Kidney glomerular epithelial cell (primary cell): Measurements from ENCODE around the gene DCTD.
"Not testable (repeated sequence)": the region's sequence is repeated elsewhere in the genome, so short reads cannot be mapped to it uniquely, and the experiment has no call there.

Experiments used
- DNase-seq: peaks from one replicate; lab custom pipeline; 2025; lab: John Stamatoyannopoulos, UW

Gene DCTD

DNA sequence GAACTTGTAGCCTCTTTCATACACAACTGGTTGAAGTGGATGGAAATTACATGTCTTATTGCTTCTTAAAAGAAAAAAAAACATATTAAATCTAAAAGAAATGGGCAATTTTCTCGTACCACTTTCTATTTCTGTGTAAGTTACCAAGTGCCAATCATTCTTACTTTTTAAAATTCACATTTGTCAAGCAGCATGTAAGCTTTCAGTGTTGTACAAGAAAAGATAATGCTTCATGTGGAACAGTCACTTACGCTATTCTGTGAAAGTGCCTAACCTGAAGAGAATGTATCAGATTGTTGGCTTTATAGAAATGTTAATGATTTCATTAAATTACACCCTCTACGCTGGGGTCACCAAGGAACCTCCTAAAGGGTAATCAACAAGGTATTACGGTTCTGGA lies 4.4 kb upstream of the DCTD start:
- DNase-seq = no peak

DNA sequence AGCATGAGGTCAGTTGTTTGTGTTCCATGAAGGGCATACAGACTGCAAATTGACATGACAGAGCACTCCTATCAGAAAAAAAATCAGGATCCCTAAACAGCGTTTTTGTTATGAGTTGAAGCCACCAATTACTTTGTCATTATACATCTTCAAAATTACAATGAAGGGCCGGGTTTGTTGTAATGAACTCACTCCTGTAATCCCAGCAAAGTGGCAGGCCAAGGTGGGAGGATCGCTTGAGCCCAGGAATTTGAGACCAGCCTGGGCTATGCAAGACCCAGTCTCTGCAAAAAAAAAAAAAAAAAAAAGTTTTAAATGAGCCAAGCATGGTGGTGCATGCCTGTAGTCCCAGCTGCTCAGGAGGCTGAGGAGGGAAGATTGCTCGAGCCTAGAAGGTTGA lies 3.5 kb upstream of the DCTD start:
- no peak for DNase-seq

DNA sequence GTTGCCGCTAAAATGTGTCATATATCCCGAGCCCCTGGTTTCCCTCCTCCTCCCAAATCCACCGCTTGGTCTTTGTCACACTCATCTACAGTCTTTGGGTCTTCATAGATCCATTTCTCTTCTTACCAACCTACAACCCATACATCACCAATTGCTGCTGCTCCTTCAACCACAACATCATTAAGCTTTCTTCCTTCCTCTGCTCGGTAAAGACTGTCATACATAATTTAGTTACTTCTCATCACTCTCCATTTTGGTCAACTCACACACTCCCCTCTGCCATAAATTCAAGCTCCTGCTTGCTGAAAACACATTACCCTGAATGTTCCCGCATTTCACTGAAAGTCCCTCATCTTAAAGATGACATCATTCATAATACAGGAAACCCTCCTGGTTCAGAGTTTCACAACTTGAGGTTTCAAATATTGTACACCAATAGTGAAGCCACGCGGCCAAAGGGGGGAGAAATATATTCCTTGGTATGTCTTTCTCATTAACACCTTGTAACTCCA lies 1.7 kb upstream of the DCTD start:
- no peak for DNase-seq

DNA sequence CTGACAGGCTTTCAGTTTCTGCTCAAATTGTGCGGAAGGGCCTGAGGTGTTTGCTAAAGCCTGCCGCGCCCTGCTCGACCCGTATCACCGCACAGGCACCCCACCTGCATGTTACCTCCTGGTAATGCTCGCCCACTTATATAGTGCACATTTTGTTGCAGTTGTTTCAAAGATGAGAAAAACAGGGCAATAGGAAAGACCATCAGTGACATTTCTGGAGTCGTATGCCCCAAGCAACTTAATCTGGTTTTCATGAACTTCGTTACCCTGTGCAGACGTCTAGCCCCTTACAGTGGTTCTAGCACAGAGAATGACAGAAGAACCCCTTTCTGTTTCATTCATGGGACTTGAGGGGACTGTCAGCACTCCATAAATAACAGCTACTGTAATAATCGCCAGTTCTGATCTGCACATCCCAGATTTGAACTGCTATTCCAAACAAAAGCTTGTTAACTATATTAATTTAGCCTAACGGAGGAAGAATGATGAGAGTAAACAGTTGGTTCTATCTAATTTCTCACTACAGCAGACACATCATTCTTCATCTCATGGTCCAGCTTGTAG lies 940 bp upstream of the DCTD start:
- peak; percentile 17 for DNase-seq

DNA sequence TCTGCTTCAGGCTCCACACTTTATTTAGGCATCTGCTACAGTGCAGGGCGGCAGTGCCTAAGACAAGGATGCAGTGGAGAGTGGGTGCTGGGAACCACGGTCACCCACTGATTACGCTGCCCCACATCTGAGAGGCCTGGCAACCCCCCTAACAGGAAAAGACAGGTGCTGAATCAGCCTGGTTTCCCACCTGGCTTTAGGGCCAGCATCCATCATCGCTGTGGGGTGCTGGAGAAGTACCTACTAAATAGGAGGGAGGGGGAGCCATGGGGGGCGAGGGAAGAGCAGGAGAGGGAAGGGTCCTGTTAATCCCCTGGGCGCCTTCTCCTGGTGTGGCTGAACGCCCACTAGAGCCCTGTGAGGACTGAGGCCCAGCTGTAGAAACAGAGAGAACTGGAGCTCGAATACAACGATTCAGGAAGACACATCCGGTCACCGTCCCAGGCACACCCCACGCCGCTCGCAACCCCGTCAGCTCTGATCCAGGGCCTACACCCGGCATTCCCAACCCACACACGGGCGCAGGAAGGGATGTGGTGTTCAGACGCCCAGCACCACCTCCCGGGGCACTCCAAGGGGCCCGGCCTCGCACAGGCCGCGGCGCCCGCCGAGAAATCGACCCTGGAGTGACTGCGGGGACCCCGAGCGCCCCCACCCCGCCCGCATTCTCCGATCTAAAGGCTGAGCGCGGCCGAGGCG lies 554 bp downstream of the DCTD start:
- DNase-seq = peak; percentile 63

DNA sequence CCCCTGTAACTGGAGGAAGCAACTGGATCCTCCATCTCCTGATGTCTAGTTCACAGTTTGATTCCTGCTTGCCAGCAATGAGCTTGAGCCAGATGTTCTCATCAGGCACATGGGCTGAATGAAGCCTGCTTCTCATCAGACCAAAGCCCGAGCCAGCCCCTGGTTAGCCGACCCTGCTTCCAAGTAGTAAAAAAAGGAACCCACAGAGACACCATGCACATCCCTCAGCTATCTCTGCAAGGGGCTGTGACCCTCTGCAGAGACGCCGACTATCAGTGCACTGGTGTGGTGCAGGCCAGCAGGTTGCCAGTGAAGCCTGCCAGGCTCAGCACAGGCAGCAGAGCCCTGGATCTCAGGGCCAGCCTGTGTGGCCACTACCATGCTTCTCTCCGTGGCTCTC lies 2.8 kb downstream of the DCTD start:
- DNase-seq = no peak

DNA sequence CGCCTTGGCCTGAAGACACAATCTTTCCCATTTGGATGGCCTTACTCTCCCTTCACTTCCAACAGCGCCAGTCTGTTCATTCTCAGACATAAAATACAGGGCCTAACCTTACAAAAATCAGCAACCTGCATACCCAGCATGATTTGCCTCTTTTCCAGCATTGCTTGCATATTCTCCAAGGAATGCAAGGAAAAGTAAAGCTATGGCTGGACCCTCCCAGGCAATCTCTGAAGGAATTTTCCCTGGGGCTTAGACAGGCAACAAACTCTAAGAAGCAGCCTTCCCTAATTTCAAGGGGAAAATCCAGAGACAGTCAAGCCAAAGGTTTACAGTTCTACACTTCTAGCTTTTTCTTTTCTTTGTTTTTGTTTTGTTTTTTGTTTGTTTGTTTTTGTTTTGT lies 3.6 kb downstream of the DCTD start:
- DNase-seq = no peak

DNA sequence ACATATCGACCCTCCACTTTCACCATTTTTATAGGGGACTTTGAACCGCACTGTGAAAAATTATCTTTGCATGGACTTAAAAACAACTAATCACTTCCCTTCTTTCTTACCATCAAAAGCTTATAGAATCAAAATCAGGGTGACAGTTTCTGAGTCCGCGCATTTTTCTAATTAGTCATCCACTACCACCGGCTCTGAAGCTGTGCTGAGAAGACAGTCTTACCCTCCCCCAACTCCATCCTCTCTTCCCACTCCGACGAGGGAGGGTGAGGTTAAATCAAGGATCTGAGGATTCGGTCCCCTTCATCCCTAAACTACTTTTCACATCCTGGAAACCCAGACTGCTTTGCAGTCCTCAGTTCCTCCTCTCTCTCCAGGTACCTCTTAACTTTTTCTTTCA lies 4.2 kb downstream of the DCTD start:
- DNase-seq = no peak

DNA sequence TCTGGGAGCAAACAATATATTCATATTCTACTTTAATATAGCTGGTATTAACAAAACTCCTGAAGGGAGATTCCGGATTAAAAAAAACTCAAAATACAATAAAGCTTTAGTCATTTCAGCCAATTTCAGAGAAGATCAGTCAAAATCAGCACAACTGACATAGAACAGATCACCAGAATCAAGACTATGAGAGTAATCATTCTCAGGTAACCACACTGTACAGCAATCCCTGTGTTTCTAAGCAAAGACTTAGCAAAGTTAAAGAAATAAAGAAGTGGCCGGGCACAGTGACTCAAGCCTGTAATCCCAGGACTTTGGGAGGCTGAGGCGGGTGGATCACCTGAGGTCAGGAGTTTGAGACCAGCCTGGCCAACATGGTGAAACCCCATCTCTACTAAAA lies 9.1 kb downstream of the DCTD start:
- no peak for DNase-seq

DNA sequence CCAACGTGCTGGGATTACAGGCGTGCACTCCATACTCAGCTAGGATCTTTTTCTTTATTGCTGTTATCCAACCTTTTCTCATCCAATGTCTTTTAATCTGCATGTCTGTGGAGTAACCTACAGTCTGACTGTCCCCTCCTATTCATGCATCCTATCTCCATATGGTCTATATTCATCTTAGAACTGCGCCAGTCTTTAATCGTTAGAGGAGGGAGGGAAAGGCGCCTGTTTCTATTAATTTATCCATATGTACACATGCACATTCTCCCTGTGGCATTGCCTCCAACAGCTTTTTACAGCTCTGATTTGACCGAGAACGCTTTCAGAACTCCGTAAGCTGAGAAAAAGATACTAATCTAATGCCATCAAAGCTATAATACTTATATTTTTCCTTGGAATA lies 9.8 kb downstream of the DCTD start:
- DNase-seq = no peak

DNA sequence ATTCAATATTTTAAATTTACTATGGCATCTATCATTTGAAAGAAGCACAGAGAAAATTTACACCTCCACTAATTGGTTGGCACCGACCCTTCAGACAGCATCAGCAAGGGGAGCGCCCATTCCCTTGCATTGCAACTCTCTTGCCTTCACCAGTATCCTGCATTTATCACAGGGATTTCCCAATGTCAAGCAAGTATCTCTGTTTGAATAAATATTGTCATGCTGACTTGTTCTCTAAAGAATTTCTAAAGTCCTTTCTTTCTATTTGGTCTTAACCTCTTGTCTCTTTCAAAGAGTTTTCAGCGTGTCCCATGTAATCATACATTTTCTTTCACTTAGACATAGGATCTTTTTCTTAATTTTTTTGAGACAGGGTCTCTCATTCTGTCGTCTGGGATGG lies 10.4 kb downstream of the DCTD start:
- no peak for DNase-seq

DNA sequence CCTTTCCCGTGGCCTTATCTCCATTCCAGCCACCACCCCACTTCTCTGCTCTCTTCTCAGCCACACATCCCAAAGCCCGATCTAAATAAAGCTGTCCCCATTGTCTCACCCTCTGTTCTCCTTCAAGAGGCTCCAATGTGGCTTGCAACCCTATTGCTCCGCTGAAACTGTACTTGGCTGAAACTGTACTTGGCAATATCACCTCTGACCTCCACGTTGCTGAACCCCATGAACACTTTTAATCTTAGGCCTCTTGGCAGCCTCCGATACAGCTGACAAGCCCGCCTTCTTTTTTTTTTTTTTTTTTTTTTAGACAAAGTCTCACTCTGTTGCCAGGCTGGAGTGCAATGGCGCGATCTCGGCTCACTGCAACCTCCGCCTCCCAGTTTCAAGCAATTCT lies 12.1 kb downstream of the DCTD start:
- DNase-seq = no peak

DNA sequence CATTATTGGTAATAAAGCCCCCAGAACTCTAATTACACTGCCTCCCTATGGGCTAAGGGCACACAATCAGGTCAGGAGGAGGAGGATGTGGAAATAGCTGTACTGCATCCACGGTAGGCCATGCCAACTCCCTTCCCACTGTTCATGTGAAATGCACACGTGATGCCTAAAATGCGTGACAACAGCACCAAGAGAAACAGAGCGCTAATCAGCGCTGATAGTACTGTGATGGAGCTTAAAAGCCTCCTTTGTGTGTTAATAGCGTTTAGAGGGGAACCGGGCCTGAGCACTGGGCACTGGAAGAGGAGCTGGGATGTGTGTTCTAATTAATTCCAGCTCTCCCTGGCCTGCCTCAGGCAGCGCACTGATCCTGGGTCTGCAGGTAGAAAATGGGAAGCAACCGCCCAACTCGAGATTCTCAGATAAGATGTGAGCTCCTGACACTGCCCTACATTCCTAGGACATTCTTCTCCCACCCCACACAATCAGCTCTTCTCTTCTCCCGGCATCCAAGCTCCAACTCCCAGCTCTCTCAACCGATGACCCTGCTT lies 12.9 kb downstream of the DCTD start:
- DNase-seq = no peak

DNA sequence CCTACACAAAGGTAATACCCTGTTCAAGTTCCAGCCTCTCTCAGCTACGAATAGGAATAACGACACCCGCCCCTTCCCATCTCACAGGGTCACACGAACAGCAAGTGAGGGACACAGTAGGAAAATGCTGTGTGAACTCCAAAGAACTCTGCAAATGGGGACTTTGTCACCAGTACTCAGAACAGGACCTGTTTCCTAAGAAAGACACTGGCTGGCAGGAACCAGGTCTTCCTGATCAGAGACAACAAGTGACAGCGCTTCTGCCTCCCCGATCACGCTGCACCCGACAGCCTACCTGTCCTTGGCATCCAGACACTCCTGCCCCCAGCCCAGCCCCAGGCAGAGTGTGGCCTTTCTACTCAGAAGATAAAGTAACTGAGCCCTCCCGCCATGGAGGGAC lies 14.2 kb downstream of the DCTD start:
- no peak for DNase-seq

DNA sequence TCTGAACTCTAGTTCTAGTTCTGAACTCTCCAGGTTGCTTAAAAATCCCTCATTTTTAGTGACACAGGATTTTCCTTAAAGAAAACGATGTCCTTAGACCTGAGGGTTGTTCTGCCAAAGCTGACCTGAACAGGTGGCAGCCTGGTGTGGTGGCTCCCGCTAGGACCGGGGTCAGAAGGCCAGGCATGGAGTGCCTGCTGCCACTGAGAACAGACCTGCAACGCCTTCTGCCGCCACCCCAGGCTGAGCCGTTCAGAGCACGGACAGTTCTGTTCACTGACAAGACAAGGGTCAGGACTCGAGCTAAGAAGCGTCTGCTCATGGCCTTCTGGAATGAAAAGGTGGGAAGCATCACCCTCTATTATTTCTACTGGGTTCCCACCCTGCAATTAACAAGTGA lies 15.8 kb downstream of the DCTD start:
- no peak for DNase-seq

DNA sequence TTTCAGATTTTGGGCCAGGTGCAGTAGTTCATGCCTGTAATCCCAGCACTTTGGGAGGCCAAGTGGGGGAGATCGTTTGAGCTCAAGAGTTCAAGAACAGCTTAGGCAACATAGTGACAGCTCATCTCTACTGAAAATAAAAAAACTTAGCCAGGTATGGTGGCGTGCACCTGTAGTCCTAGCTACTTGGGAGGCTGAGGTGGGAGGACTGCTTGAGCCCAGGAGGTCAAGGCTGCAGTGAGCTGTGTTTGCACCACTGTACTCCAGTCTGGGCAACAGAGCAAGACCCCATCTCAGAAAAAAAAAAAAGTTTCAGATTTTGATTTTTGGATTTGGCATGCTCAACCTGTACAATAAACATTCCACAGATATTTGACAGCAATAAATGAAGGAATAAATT lies 17.2 kb downstream of the DCTD start:
- DNase-seq = not testable (repeated sequence)

DNA sequence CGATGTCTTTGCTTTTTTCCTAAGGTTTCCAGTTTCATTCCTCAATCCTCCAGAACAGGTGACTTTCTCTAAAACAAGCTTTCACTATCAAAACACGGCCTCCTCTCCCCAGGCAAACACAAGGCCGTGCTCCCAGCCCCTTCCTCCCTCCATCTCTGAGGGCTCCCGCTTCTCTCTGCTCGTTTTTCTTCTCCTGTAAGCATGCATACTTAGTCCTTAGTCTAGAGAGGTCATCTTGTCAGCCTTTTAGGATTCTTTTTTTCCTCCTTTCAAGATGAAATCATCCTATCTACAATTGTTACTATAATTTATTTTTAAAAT lies 18.7 kb downstream of the DCTD start:
- DNase-seq = no peak

DNA sequence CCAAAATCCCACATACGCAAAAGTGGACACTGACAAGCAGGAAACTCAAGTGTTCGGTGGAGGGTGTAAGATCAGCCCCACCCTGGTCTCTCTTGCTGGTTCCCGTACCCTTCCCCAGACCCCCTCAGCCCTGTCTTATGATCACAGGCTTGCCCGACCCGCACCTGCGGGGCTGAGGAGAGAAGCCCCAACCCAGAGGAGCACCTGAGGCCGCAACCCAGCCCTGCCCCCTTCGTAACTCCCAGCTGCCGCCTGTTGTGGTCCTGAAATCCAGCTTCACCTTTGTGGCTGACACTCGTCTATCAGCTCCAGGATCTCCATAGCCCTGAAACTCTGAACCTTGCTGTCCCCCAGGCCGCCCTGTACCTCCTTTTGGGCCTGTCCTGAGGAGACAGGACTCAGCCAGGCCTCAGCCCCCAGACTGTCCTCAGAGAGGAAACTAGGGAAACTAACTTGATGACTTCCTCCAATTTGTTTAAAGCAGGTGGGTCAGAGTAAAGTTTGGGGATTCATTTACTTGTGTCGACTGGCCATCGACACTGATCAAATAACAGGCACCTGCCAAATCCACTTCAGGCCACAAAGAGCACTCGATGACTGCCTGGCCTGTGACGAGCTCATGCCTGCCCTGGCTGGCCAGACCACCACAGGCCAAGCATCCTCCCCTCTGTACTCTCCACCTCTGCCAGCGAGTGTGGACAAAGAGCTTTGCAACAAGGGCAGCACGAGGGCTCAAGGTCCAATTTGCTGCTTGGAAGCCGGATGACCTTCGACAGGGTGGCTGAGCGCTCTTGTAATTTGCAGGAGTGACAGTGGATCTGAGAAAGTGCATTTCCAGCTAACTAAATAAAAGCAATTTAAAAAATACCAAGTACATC lies 19.3 kb downstream of the DCTD start:
- DNase-seq = no peak

DNA sequence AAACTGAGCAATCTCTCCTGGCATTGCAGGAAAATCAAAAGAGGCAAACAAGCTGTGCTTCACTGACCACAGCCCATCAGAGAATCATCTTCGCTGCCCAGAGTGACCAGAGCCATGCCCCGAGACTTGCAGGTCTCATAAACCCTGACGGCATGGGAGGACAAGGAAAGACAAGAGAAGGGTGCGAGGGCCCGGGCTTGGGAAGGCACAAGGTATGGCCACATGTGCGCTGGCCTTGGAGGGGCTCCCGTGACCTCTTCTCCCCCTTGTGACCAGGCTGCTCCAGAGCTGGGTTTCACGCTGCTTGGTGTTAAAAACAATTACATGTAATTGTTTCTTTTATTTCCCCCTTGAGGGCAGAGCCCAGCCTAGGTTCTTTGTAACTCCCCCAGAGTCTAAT lies 20.8 kb downstream of the DCTD start:
- DNase-seq = no peak

DNA sequence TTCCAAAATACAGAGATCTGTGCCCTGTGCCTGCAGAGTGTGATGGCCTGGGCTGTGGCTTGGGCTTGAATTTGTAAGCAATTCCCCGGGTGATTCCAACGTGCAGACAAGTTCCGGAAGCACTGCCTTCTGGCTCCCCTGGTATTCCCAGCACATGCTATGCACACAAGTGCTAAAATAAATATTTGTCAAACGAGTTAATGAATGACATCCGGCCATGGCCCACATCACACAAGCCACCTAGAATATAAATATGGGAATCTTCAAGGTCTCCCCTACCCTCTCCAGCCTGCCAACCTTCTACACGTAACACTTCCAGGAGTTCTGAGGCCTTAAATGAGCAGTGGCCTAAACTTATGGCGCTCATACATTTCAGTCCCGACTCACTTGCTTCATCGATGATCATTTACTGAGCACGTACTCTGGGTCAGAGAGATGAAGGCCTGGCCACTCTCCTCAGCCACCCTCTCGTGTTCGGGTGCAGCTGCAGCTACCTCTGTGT lies 21.3 kb downstream of the DCTD start:
- DNase-seq = no peak

DNA sequence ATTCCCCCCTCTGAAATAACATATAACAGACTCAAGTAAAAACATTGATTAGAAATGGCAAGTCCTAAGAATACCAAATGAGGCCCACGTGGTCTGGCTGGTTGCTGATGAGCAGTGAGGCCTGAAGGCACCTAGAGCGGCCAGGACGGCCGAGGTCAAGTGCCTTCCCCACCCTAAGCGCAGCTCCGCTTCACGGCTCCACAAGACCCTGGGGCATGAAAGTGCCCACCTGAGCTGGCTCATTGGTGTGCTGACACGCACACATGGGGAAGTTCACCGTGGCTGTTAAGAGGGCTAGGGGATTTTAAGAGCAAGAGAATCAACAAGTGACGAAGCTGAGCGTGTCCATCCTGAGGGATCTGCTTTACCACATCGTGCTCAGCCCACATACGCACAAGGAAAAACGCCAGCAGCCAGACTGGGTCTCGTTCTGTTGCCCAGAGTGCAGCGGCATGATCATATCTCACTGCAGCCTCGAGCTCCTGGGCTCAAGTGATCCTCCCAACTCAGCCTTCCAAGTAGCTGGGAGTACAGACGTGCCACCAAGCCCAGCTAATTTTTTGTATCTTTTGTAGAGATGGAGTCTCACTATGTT lies 22.4 kb downstream of the DCTD start:
- DNase-seq = no peak

DNA sequence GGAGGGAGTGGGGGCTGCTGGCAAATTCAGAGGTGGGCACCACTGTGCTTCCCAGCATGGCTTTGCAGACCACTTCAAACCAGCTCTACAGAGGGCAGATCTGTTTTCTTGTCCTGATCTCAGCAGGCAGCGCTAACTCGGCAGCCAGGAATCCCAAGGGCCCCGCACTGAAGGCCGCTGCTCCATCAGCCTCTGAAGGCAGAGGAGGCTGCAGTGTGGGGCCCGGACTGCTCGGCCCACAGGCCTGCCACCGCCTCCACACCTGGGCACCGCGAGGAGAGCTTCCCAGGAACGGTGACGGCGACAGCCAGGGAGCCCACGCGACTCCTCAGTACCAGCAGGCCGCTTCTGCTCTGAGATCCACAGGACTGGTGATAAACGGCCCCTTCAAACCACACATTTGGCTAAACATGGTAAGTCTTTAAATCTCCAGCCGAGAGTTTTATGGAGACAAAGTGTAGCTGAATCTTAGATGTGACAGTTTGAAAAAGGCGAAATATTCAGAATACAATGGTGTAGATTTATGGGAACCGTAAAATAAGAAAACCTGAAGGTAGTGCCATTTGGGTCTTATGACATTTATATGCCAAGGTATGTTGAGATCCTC lies 23.6 kb downstream of the DCTD start:
- no peak for DNase-seq
